Uterus (tissue), 4 donors: Measurements from ENCODE around the gene C2orf80. TPM values are rescaled to one million over a fixed set of nuclear protein-coding genes. Genes with fewer than 3 reads are reported as not detected.

Experiments used
- DNase-seq, 2 donors: peaks; one replicate each; pipeline ENCODE4 v3.0.0-alpha.2; 2019 to 2020
- H3K27ac ChIP-seq, 2 donors: fragments of 200-600 bp; sonication (generic); 1 replicate in 1 of 2; 2 replicates in 1 of 2; pipeline ENCODE4 v1.5.1; 2016 to 2018
- H3K27me3 ChIP-seq, 2 donors: fragments of 200-600 bp; sonication (generic); one replicate each; pipeline ENCODE4 v1.5.1; 2018 to 2019; ENCODE audit warnings: control low read depth in 1 of 2
- H3K36me3 ChIP-seq, 2 donors: fragments of 200-600 bp; sonication (generic); one replicate each; pipeline ENCODE4 v1.5.1; 2019; ENCODE audit warnings: control low read depth in 1 of 2
- H3K4me1 ChIP-seq, 2 donors: fragments of 200-600 bp; sonication (generic); one replicate each; pipeline ENCODE4 v1.5.1; 2018 to 2019; ENCODE audit warnings: control low read depth in 1 of 2
- H3K4me3 ChIP-seq, 2 donors: fragments of 200-600 bp; sonication (generic); 1 replicate in 1 of 2; 2 replicates in 1 of 2; pipeline ENCODE4 v1.5.1; 2018 to 2019; ENCODE audit warnings: mild to moderate bottlenecking in 1 of 2
- H3K9me3 ChIP-seq, 2 donors: fragments of 200-600 bp; sonication (generic); one replicate each; pipeline ENCODE4 v1.5.1; 2019; ENCODE audit warnings: control low read depth in 1 of 2
- CTCF ChIP-seq, 4 experiments: fragments of 200-600 bp in 2 of 4; fragments of 450-650 bp in 2 of 4; sonication (generic) in 2 of 4; IDR thresholded peaks; one replicate each; pipeline ENCODE4 v1.5.1; 2016 to 2019; ENCODE audit warnings: antibody characterized with exemption in 4 of 4, mild to moderate bottlenecking in 2 of 4, moderate library complexity in 1 of 4
- POLR2A ChIP-seq, 2 donors: fragments of 450-650 bp; IDR thresholded peaks; one replicate each; pipeline ENCODE4 v1.6.1; 2016; ENCODE audit warnings: antibody characterized with exemption in 2 of 2, mild to moderate bottlenecking in 1 of 2, moderate library complexity in 1 of 2
- intact Hi-C: fragments of 100-400 bp; cut with DNase I; formaldehyde crosslinking; loops from one replicate; pipeline ENCODE4 v1.15.1; 2023; ENCODE audit warnings: low total_unique reads
- total RNA-seq, 4 donors: library from RNA; depleted of rRNA in 3 of 4; stranded (reverse); fragments of >200 nt in 3 of 4; gene quantifications; one replicate each; pipeline versions ENCODE4 v1.1.0 to v1.2.4, GENCODE V29; 2014 to 2023
- donor health status: DM: yes; HTN: yes; CAD: no.

C2orf80 gene
- total RNA-seq, 4 donors from 2014 or later: not detected

GRCh38 chr2:208186893-208187292 is 2.9 kb downstream of the C2orf80 start:
- Histone ChIP-seq H3K4me1 (no peaks in the 10 kb centered on the region), H3K9me3 (no peaks in the 10 kb centered on the region), H3K36me3 (no peaks in the 10 kb centered on the region), H3K27ac (no peak overlapping the region), H3K27me3 (no peaks in the 10 kb centered on the region), H3K4me3 (no peak overlapping the region)
- TF ChIP-seq POLR2A (IDR thresholded peaks at IDR 0.05) (no peak), CTCF (IDR thresholded peaks at IDR 0.05) (no peak)
- no peak for DNase-seq
- intact Hi-C loops: no loop called here

- TF ChIP-seq CTCF (IDR thresholded peaks at IDR 0.05): no peak
- no peak for TF ChIP-seq POLR2A (IDR thresholded peaks at IDR 0.05)
- Histone ChIP-seq H3K9me3 (no peaks in the 10 kb centered on the region), H3K36me3 (no peaks in the 10 kb centered on the region), H3K4me1 (no peaks in the 10 kb centered on the region), H3K4me3 (no peak overlapping the region), H3K27ac (no peak overlapping the region), H3K27me3 (no peaks in the 10 kb centered on the region)
- DNase-seq: no peak
- intact Hi-C loops: no loop called here
Observed at GRCh38 chr2:208186465-208186864, 3.4 kb downstream of the C2orf80 start.

DNA sequence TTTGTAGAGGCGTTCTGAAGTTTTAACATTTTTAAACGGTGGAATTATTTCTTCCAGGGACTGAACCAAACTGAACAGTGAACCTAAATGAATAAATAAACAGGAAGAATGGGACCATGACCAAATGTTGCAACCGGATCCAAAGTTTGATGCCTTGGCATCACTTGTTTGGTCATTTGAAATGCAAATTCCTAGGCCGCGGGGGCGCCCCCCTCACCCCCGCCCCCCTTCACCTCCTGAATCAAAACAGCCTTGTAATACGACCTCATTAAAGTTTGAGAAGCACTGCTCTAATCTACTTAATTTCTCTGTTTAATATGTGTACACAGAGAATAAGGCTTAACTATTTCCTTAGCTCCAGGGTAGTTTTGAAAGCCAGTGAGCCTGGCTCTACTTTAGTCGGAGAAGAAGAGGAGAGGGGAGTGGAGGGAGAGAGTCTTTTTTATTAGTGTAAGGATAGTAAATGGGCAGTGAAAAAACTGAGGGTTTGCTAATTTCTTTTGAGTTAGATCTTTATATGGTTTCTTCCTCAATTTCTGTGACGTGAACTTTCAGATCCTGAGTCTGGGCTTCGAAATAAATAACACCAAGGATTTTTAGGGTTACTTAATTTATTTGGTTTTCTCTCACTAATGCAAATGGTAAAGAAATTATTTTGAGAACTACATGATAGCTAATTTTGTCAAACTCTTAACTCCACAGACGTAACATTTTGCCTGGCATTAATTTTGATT is 5.7 kb downstream of the C2orf80 start:
- intact Hi-C loops: no loop called here
- Histone ChIP-seq H3K27me3 (no peaks in the 10 kb centered on the region), H3K9me3 (no peaks in the 10 kb centered on the region), H3K36me3 (no peaks in the 10 kb centered on the region), H3K4me3 (no peak overlapping the region), H3K27ac (no peak overlapping the region), H3K4me1 (no peaks in the 10 kb centered on the region)
- no peak for DNase-seq
- TF ChIP-seq POLR2A (IDR thresholded peaks at IDR 0.05) (no peak), CTCF (IDR thresholded peaks at IDR 0.05) (no peak)

- intact Hi-C loops: no loop called here
- no peaks in the 10 kb centered on the region for H3K9me3 ChIP-seq
- no peak overlapping the region for H3K27ac ChIP-seq
- H3K27me3 ChIP-seq: no peaks in the 10 kb centered on the region
- TF ChIP-seq CTCF (IDR thresholded peaks at IDR 0.05) (no peak), POLR2A (IDR thresholded peaks at IDR 0.05) (no peak)
- H3K36me3 ChIP-seq: no peaks in the 10 kb centered on the region
- no peak for DNase-seq
- H3K4me1 ChIP-seq: no peaks in the 10 kb centered on the region
- H3K4me3 ChIP-seq: no peak overlapping the region
Observed at GRCh38 chr2:208183526-208183925, 6.3 kb downstream of the C2orf80 start.

DNA sequence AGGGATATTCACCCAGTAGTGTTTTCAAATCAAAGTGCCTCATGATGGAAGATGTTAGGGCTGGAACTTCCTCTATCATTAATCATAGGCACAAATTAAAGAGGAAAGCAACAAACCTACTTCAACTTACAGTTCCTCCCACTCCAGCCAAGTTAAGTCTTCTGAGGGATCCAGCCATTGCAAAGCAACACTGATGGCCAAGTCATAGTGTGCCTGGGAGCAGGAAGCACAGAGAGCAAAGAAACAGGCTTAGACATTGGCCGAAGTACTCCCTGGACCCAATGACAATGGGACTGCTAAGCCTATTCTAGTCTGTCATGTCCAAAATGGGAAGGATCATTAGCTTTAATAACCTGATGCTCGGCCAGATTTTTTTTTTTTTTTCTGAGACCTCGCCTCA is 7.0 kb downstream of the C2orf80 start:
- Histone ChIP-seq H3K27ac (no peak overlapping the region), H3K27me3 (no peaks in the 10 kb centered on the region), H3K36me3 (no peaks in the 10 kb centered on the region), H3K4me1 (no peaks in the 10 kb centered on the region), H3K4me3 (no peak overlapping the region), H3K9me3 (no peaks in the 10 kb centered on the region)
- DNase-seq: no peak
- TF ChIP-seq POLR2A (IDR thresholded peaks at IDR 0.05): no peak
- TF ChIP-seq CTCF (IDR thresholded peaks at IDR 0.05): no peak
- intact Hi-C loops: no loop called here
